Measurements from ENCODE around the gene PSENEN.

The PSENEN gene

DNA sequence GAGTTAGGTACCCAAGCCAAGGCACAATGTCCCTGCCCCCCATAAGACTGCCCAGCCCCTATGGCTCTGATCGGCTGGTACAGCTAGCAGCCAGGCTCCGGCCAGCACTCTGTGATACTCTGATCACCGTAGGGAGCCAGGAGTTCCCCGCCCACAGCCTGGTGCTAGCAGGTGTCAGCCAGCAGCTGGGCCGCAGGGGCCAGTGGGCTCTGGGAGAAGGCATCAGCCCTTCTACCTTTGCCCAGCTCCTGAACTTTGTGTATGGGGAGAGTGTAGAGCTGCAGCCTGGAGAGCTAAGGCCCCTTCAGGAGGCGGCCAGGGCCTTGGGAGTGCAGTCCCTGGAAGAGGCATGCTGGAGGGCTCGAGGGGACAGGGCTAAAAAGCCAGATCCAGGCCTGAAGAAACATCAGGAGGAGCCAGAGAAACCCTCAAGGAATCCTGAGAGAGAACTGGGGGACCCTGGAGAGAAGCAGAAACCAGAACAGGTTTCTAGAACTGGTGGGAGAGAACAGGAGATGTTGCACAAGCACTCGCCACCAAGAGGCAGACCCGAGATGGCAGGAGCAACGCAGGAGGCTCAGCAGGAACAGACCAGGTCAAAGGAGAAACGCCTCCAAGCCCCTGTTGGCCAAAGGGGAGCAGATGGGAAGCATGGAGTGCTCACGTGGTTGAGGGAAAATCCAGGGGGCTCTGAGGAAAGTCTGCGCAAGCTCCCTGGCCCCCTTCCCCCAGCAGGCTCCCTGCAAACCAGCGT is 30.7 kb upstream of the PSENEN start:
- no peaks in the 10 kb centered on the region for H3K9me3 Mint-ChIP-seq
- H3K27me3 Mint-ChIP-seq, result no peaks in the 10 kb centered on the region
- ATAC-seq (replicated peaks; ENCODE audit: extremely low read depth, poor library complexity, severe bottlenecking) (no peak), DNase-seq (ENCODE audit: low spot score in 2 of 2) (no peak)
- H3K4me3 Mint-ChIP-seq, result peak overlapping the region; percentile 97
- H3K36me3 Mint-ChIP-seq (ENCODE audit: insufficient read depth), result peaks cover 20% of the 10 kb centered on the region
- peak overlapping the region; percentile 87 for H3K27ac Mint-ChIP-seq (ENCODE audit: low read depth)
- peaks cover 73% of the 10 kb centered on the region for H3K4me1 Mint-ChIP-seq

DNA sequence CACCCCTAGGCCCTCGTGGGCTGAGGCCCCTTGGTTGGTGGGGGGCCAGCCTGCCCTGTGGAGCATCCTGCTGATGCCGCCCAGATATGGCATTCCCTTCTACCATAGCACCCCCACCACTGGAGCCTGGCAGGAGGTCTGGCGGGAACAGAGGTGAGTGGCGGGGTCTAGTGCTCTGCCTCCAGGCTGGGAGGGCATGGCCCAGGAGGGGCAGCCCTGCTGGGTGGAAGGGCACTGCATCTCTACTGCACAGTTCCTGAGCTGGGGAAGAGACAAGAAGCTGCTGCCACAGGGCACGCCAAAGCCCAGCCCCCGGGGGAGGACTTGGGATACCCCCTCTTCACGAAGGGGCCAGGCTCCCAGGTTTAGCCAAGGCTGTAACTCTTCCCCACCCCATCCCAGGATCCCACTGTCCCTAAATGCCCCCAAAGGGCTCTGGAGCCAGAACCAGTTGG is 30.1 kb upstream of the PSENEN start:
- no peak for DNase-seq (ENCODE audit: low spot score in 2 of 2)
- H3K27ac Mint-ChIP-seq (ENCODE audit: low read depth), result peak overlapping the region; percentile 98
- H3K27me3 Mint-ChIP-seq, result no peaks in the 10 kb centered on the region

DNA sequence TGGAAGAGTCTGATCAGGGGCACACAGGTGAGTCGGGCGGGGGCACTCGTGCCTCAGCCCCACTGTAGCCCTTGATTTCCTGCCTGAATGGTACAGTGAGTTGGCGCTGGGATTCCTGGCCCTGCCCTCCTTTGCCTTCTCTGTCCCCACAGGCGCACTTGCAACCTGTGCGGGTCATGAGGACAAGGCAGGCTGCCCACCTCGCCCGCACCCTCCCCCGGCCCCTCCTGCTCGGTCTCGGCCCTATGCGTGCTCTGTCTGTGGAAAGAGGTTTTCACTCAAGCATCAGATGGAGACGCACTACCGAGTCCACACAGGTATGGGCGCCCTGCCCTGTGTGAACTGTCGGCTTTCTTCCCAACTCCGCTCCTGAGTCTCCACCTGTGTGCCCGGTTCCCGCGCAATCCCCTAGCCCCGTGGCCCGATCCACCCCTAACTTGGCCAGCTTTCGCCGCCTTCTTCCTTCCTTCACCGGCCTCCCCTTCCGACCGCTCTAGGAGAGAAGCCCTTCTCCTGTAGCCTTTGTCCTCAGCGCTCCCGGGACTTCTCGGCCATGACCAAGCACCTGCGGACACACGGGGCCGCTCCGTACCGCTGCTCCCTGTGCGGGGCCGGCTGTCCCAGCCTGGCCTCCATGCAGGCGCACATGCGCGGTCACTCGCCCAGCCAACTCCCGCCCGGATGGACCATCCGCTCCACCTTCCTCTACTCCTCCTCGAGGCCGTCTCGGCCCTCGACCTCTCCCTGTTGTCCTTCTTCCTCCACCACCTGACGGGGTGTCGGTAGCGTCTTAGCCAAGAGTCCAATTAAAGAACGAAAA is 29.3 kb upstream of the PSENEN start:
- Mint-ChIP-seq H3K4me1 (peaks cover 73% of the 10 kb centered on the region), H3K27me3 (no peaks in the 10 kb centered on the region), H3K9me3 (no peaks in the 10 kb centered on the region), H3K4me3 (peak overlapping the region; percentile 97), H3K27ac (ENCODE audit: low read depth) (peak overlapping the region; percentile 98), H3K36me3 (ENCODE audit: insufficient read depth) (peaks cover 22% of the 10 kb centered on the region)
- ATAC-seq (replicated peaks; ENCODE audit: extremely low read depth, poor library complexity, severe bottlenecking) (no peak), DNase-seq (ENCODE audit: low spot score in 2 of 2) (no peak)

More for the DNA sequence above, 30.1 kb upstream of the PSENEN start:
- ATAC-seq (replicated peaks; ENCODE audit: extremely low read depth, poor library complexity, severe bottlenecking), result no peak
- H3K4me3 Mint-ChIP-seq, result peak overlapping the region; percentile 97
- H3K36me3 Mint-ChIP-seq (ENCODE audit: insufficient read depth), result peaks cover 22% of the 10 kb centered on the region
- no peaks in the 10 kb centered on the region for H3K9me3 Mint-ChIP-seq
- H3K4me1 Mint-ChIP-seq, result peaks cover 77% of the 10 kb centered on the region

DNA sequence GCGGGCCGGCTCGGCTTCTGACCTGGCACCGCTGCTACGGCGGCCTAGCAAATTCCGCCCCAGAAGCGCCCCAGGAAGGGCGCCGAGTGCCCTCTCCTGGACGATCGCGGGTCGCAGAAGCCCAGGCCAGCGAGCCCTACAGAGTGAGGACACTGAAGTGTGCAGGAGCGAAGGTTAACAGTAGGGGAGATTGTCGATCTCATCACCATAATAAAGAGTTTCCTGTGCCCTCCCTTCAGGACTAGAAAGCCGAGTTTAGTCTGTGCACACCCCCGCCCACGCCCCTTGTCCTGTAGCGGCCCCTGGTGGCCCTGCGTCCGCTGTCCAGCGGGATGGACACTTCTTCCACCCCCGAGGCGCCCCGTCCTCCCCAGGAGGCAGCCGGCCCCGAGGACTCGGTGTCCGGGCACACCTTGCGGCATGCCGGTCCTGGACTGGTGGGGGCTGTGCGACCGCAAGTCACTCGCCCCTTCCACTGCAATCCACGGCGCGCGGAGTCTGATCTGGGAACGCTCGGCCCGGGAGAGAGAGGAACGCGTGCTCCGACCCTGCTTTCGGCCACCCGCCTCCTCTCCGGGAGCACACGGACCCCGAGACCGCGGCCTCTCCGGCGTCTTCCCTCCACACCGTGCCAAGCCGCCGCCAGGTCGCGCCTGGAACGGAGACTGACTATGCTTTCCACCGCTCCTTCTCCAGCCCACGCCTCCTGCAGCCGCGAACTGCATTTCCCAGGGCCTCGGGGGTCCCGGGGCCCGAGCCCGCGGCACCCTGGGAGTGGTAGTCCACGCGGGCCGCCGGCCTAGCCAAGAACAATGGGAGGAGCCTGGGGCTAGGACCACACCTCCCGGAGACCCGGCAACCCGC is 28.4 kb upstream of the PSENEN start:
- H3K36me3 Mint-ChIP-seq (ENCODE audit: insufficient read depth), result peaks cover 26% of the 10 kb centered on the region
- H3K9me3 Mint-ChIP-seq, result no peaks in the 10 kb centered on the region
- H3K27me3 Mint-ChIP-seq, result no peaks in the 10 kb centered on the region
- peak overlapping the region; percentile 97 for H3K4me3 Mint-ChIP-seq
- peaks cover 68% of the 10 kb centered on the region for H3K4me1 Mint-ChIP-seq
- H3K27ac Mint-ChIP-seq (ENCODE audit: low read depth), result peak overlapping the region; percentile 98
- DNase-seq (ENCODE audit: low spot score in 2 of 2) (peak; percentile 88 to 97), ATAC-seq (replicated peaks; ENCODE audit: extremely low read depth, poor library complexity, severe bottlenecking) (peak; percentile 79)

DNA sequence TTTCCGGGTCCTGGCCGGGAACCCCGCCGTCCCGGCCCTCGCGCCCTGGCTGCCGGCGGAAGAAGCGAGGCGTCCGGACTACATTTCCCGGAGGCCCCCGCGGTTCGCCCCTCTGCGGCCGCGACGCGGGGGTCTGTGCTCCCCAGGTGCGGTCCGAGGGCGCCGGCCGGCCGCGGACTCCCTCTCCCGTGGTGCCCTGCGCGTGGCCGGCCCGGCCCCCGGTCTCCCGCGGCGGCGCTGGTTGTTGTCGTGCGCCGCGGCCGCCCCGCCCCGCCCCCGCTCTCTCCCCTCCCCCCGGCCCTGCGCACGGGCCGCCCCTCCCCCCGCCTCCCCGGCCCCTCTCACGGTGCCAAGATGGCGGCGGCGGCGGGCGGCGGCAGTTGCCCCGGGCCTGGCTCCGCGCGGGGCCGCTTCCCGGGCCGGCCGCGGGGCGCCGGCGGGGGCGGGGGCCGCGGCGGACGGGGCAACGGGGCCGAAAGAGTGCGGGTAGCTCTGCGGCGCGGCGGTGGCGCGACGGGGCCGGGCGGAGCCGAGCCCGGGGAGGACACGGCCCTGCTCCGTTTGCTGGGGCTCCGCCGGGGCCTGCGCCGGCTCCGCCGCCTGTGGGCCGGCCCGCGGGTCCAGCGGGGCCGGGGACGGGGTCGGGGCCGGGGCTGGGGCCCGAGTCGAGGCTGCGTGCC is 27.6 kb upstream of the PSENEN start, which contains the start of gene KMT2B:
Gene KMT2B (plus strand): TSS at position 339 of the 680 bp plus-strand sequence. CDS start 16 bp downstream, at position 355.
- no peak for DNase-seq (ENCODE audit: low spot score in 2 of 2)
- Mint-ChIP-seq H3K4me3 (peak within 1 kb of the TSS; percentile 97), H3K27ac (ENCODE audit: low read depth) (peak within 1 kb of the TSS; percentile 98), H3K4me1 (peaks cover 60% of the 10 kb centered on the region), H3K27me3 (no peaks in the 10 kb centered on the region), H3K9me3 (no peaks in the 10 kb centered on the region), H3K36me3 (ENCODE audit: insufficient read depth) (peaks cover 31% of the 10 kb centered on the region)
- peak; percentile 18 for ATAC-seq (replicated peaks; ENCODE audit: extremely low read depth, poor library complexity, severe bottlenecking)

DNA sequence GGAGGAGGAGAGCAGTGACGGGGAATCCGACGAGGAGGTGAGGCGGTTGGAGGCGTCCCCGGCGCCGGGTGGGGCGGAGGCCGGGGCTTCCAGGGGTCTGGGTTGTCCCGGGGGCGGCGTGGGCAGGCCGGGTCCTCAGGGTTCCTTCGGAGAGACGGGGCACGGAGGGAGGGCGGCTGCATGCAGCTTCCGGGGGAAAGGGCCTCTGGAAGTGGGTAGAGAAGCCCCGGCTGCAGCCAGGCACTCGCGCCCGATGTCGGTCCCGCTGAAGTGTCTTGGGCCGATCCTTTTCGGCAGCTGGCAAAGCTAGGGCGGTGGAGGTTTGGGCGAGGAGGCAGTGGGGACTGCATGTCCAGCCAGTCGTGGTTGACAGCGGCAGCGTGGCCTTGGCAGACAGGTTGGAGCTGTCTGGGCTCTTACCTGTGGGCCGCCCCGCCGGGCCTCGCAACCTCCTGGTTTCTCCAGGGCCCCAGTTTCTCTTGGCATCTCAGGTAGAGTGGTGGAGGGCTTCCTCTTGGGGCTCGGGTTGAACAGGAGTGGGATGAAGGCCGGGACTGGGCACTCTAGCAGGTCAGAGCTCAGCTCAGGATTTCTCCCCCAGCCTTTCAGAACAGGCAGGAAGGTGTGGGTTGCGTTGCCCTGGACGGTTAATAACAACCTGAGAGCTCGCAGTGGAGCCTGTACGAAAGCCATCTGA is 27.0 kb upstream of the PSENEN start:
- Mint-ChIP-seq H3K4me1 (peaks cover 54% of the 10 kb centered on the region), H3K27me3 (no peaks in the 10 kb centered on the region), H3K27ac (ENCODE audit: low read depth) (peak overlapping the region; percentile 67), H3K36me3 (ENCODE audit: insufficient read depth) (peaks cover 34% of the 10 kb centered on the region), H3K9me3 (no peaks in the 10 kb centered on the region), H3K4me3 (peak overlapping the region; percentile 79)
- DNase-seq (ENCODE audit: low spot score in 2 of 2) (no peak), ATAC-seq (replicated peaks; ENCODE audit: extremely low read depth, poor library complexity, severe bottlenecking) (no peak)

- Mint-ChIP-seq H3K36me3 (ENCODE audit: insufficient read depth) (peaks cover 39% of the 10 kb centered on the region), H3K4me3 (peak overlapping the region; percentile 79), H3K27ac (ENCODE audit: low read depth) (no peak overlapping the region), H3K9me3 (no peaks in the 10 kb centered on the region), H3K27me3 (no peaks in the 10 kb centered on the region), H3K4me1 (peaks cover 43% of the 10 kb centered on the region)
- DNase-seq (ENCODE audit: low spot score in 2 of 2) (no peak), ATAC-seq (replicated peaks; ENCODE audit: extremely low read depth, poor library complexity, severe bottlenecking) (no peak)
Observed at GRCh38 chr19:35719402-35720162, 25.9 kb upstream of the PSENEN start.

DNA sequence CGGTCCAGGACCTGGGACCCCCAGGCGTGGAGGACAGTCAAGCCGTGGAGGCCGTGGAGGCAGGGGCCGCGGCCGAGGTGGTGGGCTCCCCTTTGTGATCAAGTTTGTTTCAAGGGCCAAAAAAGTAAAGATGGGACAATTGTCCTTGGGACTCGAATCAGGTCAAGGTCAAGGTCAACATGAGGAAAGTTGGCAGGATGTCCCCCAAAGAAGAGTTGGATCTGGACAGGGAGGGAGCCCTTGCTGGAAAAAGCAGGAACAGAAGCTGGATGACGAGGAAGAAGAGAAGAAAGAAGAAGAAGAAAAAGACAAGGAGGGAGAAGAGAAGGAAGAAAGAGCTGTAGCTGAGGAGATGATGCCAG is 25.3 kb upstream of the PSENEN start:
- Mint-ChIP-seq H3K9me3 (no peaks in the 10 kb centered on the region), H3K36me3 (ENCODE audit: insufficient read depth) (peaks cover 42% of the 10 kb centered on the region), H3K4me1 (peaks cover 37% of the 10 kb centered on the region), H3K27me3 (no peaks in the 10 kb centered on the region), H3K27ac (ENCODE audit: low read depth) (no peak overlapping the region), H3K4me3 (peak overlapping the region; percentile 30)
- DNase-seq (ENCODE audit: low spot score in 2 of 2), result no peak
- no peak for ATAC-seq (replicated peaks; ENCODE audit: extremely low read depth, poor library complexity, severe bottlenecking)

DNA sequence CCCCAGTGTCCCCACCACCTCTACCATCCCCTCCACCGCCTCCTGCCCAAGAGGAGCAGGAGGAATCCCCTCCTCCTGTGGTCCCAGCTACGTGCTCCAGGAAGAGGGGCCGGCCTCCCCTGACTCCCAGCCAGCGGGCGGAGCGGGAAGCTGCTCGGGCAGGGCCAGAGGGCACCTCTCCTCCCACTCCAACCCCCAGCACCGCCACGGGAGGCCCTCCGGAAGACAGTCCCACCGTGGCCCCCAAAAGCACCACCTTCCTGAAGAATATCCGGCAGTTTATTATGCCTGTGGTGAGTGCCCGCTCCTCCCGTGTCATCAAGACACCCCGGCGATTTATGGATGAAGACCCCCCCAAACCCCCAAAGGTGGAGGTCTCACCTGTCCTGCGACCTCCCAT is 24.8 kb upstream of the PSENEN start:
- Mint-ChIP-seq H3K4me3 (peak overlapping the region; percentile 30), H3K9me3 (no peaks in the 10 kb centered on the region), H3K27me3 (no peaks in the 10 kb centered on the region), H3K4me1 (peaks cover 35% of the 10 kb centered on the region), H3K36me3 (ENCODE audit: insufficient read depth) (peaks cover 47% of the 10 kb centered on the region), H3K27ac (ENCODE audit: low read depth) (peak overlapping the region; percentile 51)
- no peak for ATAC-seq (replicated peaks; ENCODE audit: extremely low read depth, poor library complexity, severe bottlenecking)
- DNase-seq (ENCODE audit: low spot score in 2 of 2), result no peak

DNA sequence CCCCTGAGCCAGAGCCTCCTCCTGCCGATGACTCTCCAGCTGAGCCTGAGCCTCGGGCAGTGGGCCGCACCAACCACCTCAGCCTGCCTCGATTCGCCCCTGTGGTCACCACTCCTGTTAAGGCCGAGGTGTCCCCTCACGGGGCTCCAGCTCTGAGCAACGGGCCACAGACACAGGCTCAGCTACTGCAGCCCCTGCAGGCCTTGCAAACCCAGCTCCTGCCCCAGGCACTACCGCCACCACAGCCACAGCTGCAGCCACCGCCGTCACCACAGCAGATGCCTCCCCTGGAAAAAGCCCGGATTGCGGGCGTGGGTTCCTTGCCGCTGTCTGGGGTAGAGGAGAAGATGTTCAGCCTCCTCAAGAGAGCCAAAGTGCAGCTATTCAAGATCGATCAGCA is 24.1 kb upstream of the PSENEN start:
- Mint-ChIP-seq H3K4me1 (peaks cover 28% of the 10 kb centered on the region), H3K27me3 (no peaks in the 10 kb centered on the region), H3K27ac (ENCODE audit: low read depth) (peak overlapping the region; percentile 51), H3K4me3 (no peak overlapping the region), H3K36me3 (ENCODE audit: insufficient read depth) (peaks cover 50% of the 10 kb centered on the region), H3K9me3 (no peaks in the 10 kb centered on the region)
- DNase-seq (ENCODE audit: low spot score in 2 of 2) (no peak), ATAC-seq (replicated peaks; ENCODE audit: extremely low read depth, poor library complexity, severe bottlenecking) (no peak)

GRCh38 chr19:35722461-35722860 is 23.0 kb upstream of the PSENEN start:
- Mint-ChIP-seq H3K4me1 (peaks cover 18% of the 10 kb centered on the region), H3K4me3 (no peak overlapping the region), H3K27me3 (no peaks in the 10 kb centered on the region), H3K9me3 (no peaks in the 10 kb centered on the region), H3K36me3 (ENCODE audit: insufficient read depth) (peaks cover 48% of the 10 kb centered on the region), H3K27ac (ENCODE audit: low read depth) (no peak overlapping the region)
- ATAC-seq (replicated peaks; ENCODE audit: extremely low read depth, poor library complexity, severe bottlenecking) (no peak), DNase-seq (ENCODE audit: low spot score in 2 of 2) (no peak)

Measured in central memory CD8-positive, alpha-beta T cell (primary cell).